Uterus (tissue), 2 donors: ENCODE results near the gene CRIM1.

Source experiments
- POLR2A ChIP-seq, 2 donors: fragments of 450-650 bp; IDR thresholded peaks; one replicate each; pipeline ENCODE4 v1.6.1; 2016; ENCODE audit warnings: antibody characterized with exemption in 2 of 2, mild to moderate bottlenecking in 1 of 2, moderate library complexity in 1 of 2
- TF ChIP-seq, protein P1 (sequence below), 4 experiments: fragments of 200-600 bp in 2 of 4; fragments of 450-650 bp in 2 of 4; sonication (generic) in 2 of 4; IDR thresholded peaks; one replicate each; pipeline ENCODE4 v1.5.1; 2016 to 2019; ENCODE audit warnings: antibody characterized with exemption in 4 of 4, mild to moderate bottlenecking in 2 of 4, moderate library complexity in 1 of 4

DNA sequence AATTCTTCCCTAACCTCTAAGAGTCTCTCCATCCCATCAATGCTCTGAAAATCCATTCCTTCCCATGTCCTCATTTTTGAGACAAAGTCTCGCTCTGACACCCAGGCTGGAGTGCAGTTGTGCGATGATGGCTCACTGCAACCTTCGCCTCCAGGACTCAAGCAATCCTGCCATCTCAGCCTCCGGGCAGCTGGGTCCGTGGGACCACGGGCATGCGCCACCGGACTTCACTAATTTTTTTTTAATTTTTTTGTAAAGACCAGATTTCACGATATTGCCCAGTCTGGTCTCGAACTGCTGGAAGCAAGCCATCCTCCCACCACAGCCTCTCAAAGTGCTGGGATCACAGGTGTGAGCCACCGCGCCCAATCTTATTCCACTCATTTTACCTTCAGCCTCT lies 240.8 kb downstream of the CRIM1 start:
- TF ChIP-seq, protein P1, sequence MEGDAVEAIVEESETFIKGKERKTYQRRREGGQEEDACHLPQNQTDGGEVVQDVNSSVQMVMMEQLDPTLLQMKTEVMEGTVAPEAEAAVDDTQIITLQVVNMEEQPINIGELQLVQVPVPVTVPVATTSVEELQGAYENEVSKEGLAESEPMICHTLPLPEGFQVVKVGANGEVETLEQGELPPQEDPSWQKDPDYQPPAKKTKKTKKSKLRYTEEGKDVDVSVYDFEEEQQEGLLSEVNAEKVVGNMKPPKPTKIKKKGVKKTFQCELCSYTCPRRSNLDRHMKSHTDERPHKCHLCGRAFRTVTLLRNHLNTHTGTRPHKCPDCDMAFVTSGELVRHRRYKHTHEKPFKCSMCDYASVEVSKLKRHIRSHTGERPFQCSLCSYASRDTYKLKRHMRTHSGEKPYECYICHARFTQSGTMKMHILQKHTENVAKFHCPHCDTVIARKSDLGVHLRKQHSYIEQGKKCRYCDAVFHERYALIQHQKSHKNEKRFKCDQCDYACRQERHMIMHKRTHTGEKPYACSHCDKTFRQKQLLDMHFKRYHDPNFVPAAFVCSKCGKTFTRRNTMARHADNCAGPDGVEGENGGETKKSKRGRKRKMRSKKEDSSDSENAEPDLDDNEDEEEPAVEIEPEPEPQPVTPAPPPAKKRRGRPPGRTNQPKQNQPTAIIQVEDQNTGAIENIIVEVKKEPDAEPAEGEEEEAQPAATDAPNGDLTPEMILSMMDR (IDR thresholded peaks at IDR 0.05): no peak
- TF ChIP-seq POLR2A (IDR thresholded peaks at IDR 0.05): no peak
